HG02943 (cell line): ENCODE data around the gene NANOGP8.
A peak's percentile ranks its signal among the peaks of the same experiment; 100 is the strongest.

Source experiments
- ATAC-seq: cut with Tn5 transposase; IDR thresholded peaks from one replicate; pipeline ENCODE4 v1.9.1; 2021; ENCODE audit warnings: mild to moderate bottlenecking, low read depth, moderate library complexity; ENCODE audit not compliant: unreplicated experiment

NANOGP8 gene

GRCh38 chr15:35061825-35062737 lies 23.0 kb downstream of the NANOGP8 start:
- peak; percentile 80 for ATAC-seq

- no peak for ATAC-seq
Observed at GRCh38 chr15:35061161-35061824, 23.8 kb downstream of the NANOGP8 start.

GRCh38 chr15:35060591-35060990 lies 24.5 kb downstream of the NANOGP8 start:
- no peak for ATAC-seq

GRCh38 chr15:35058534-35059054 lies 26.5 kb downstream of the NANOGP8 start:
- ATAC-seq, result no peak

DNA sequence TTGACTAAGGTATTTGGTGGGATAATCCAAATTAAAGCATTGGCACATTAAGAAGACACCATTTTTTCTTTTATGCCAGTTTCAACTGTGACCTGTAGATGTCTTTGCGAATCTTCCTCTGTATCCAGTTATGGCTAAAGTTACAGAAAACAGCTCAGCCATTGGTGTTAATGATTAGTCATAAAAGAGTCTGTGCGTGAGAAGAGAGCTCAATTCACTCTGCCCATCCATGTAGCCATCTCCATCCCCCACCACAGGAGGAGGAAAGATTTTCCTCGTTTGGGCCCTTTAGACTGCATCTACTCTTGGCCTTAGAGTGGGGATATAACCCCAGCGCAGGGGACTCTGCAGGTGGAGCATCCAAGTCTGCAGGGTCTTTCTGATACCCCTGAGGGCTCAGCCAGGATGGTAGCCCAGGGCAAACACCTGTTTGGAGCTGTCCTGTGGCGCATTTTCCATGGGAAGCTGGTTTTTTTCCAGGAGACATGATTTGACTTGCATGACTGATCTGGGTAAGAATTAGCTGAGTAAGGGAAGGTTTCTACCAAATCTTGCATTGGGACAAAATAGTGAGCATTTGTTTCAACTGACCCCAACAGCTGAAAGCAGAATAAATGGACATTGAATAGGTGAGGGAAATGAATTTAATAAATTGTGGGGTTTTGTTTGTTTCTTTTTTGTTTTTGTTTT lies 29.5 kb downstream of the NANOGP8 start:
- ATAC-seq, result no peak

DNA sequence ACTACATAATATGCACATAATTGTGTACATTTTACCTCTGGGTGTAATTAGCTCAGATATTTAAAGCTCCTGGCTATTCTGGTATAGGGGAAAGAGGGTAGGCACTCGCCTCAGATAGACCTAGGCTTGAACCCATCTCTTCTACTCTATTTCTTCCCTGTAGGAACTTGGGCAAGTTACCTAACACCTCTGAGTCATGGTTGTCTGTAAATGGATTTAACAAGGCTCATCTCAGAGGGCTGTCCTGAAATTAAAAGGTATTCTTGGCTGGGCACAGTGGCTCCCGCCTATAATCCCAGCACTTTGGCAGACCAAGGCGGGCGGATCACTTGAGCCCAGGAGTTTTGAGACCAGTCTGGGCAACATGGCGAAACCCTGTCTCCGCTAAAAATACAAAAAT lies 30.7 kb downstream of the NANOGP8 start:
- ATAC-seq, result no peak

DNA sequence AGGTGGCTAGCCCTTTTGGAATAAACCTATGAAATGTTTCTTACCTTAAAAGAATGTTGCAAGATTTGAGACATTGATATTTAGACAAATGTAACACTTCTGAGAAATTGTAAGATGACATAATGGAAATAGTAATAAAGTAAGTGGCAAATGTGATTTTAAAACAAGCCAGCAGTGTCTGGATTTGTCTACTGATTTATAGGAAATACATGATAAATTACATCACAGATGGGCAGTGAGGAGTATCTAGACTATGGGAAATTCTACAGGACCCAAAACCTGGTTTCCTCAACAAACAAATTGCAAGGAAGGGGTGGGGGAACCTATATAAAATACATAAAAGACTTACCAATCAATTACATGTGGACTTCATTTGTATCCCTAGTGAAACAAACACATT lies 37.1 kb downstream of the NANOGP8 start:
- no peak for ATAC-seq

- ATAC-seq, result no peak
Observed at GRCh38 chr15:35047528-35047927, 37.6 kb downstream of the NANOGP8 start.

DNA sequence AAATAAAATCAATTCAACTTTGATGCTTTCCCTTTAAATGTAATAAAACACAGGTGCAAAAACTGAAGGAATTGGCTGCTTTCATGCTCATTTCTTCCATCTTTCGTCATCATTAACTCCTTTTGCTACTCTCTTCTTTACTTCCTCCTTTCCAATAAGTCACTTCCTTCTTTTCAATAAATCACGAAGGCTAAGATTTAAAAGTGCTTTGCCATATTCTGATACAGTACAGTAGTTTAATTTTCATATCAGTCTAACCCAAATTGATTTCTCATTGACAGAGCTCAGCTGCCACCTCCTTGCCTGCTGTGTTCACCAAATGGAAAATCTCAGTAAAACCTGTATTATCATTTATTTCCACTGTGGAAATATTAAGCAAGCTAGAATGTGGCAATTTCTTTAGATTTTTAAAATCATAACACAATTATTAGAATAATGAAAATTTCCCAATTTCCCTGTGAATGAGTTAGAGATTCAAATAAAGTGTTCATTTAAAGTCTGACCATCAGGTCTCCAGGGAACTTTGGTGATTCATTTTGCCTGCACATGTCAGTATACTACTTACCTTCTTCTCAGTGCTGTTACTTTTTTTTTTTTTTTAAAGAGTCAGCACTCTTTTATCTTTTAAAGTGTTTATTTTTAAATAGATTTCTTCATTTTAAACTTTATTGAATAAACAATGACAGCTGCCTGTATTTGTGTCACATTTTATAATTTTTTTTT lies 41.6 kb downstream of the NANOGP8 start:
- no peak for ATAC-seq

DNA sequence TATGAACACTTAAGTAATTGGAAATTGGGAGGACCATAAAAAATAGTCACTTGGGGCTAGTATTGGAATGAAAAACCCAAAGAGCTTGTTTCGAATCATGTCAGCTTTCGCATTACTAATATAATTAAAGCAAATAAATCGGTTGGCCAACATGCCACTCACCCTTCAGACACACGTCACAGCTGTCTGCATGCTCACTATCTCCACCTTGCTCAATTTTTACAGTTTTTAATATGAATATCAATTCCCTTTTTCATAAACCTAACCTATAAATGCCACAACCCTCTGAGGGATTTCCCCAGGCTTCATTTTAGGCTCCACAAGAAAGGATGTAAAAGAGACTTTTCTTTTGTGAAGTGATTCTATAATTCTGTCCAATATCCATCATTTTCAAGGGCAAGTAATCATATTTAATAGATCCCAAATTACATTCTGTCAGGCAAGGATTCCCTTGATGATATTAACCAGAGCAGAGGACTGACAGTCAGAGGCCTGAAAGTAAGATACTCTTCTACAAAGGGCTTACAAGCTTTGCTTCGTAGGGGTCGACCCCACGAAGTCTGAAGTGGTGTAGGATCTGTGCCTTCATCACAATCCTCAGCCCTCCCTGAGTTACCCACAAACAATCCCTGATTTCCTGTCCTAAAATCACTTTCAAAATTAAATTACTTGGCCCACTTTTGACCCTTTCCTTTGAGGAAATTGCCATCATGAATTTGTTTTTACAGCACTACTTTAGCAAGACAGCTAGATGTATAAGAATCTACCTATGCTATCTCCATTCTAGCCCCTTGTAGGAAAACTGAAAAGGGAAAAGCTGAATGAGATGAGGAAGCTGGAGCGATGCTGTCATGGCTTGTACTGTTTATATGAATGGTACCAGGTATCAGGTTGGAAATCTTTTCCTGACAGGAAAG lies 44.5 kb downstream of the NANOGP8 start:
- ATAC-seq, result no peak

DNA sequence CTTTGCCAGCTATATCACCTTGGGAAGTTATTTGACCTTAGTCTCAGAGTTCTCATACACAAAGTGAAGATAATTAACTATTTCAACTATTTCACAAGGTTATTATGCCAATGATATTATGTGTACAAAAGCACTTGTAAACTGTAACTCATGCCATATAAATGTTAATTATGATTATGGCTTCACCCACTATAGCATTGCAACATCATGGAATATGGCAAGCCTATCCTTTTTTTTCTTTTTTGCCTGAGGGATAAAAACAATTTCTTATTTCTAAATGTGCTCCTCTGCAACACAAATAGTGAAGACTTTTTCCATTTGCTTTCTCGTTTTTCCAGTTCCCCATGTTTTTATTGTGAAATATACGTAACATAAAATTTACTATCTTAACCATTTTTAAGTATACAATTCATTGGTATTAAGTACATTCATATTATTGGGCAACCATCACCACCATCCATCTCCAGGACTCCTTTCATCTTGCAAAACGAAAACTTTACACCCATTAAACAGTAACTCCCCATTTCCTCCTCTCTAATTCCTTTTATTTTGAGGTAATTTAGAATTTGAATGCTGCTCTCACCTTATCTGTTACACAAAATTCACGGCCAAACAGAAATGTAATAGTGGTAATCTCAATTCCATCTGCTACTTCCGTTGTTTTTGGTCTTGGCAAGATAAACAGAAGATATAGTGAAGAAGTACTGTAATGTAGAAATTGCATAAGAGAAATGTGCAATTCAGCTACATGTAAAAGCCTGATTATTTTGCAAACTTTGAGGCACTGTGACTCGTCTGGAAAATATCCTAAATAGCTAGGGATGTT lies 46.3 kb downstream of the NANOGP8 start:
- no peak for ATAC-seq
